Skeletal muscle tissue (tissue), 4 donors: ENCODE results near the gene TTLL10. TPM values are rescaled to one million over a fixed set of nuclear protein-coding genes. Genes with fewer than 3 reads are reported as not detected.

Experiments
- H3K27ac ChIP-seq: one replicate; pipeline ENCODE4 v1.7.0; 2013; ENCODE audit warnings: mild to moderate bottlenecking, low read depth, low read length, inconsistent platforms
- H3K27me3 ChIP-seq, 3 donors: one replicate each; pipeline ENCODE4 v1.7.0; 2013; ENCODE audit warnings: low read length in 3 of 3; ENCODE audit not compliant: control insufficient read depth in 3 of 3, insufficient read depth in 3 of 3
- H3K36me3 ChIP-seq, 3 donors: one replicate each; pipeline ENCODE4 v1.7.0; 2013; ENCODE audit warnings: low read length in 3 of 3; ENCODE audit not compliant: control insufficient read depth in 3 of 3, insufficient read depth in 3 of 3
- H3K4me1 ChIP-seq, 3 donors: one replicate each; pipeline ENCODE4 v1.7.0; 2013; ENCODE audit warnings: low read length in 3 of 3, mild to moderate bottlenecking in 3 of 3; ENCODE audit not compliant: control insufficient read depth in 3 of 3, insufficient read depth in 3 of 3
- H3K4me3 ChIP-seq, 3 donors: one replicate each; pipeline ENCODE4 v1.7.0; 2013; ENCODE audit warnings: low read length in 3 of 3
- H3K9ac ChIP-seq, 3 donors: one replicate each; pipeline ENCODE4 v1.7.0; 2013; ENCODE audit warnings: low read length in 3 of 3, mild to moderate bottlenecking in 3 of 3, moderate library complexity in 2 of 3, low read depth in 1 of 3
- H3K9me3 ChIP-seq, 3 donors: one replicate each; pipeline ENCODE4 v1.7.0; 2013; ENCODE audit warnings: low read length in 3 of 3; ENCODE audit not compliant: control insufficient read depth in 3 of 3
- total RNA-seq: library from RNA; depleted of rRNA; stranded (reverse); fragments of >200 nt; gene quantifications from one replicate; pipeline ENCODE4 v1.2.3, GENCODE V29; 2014
- donor health status: Osteomylitis.

Gene TTLL10
- total RNA-seq, 1 donor from 2014 or later, result not detected

DNA sequence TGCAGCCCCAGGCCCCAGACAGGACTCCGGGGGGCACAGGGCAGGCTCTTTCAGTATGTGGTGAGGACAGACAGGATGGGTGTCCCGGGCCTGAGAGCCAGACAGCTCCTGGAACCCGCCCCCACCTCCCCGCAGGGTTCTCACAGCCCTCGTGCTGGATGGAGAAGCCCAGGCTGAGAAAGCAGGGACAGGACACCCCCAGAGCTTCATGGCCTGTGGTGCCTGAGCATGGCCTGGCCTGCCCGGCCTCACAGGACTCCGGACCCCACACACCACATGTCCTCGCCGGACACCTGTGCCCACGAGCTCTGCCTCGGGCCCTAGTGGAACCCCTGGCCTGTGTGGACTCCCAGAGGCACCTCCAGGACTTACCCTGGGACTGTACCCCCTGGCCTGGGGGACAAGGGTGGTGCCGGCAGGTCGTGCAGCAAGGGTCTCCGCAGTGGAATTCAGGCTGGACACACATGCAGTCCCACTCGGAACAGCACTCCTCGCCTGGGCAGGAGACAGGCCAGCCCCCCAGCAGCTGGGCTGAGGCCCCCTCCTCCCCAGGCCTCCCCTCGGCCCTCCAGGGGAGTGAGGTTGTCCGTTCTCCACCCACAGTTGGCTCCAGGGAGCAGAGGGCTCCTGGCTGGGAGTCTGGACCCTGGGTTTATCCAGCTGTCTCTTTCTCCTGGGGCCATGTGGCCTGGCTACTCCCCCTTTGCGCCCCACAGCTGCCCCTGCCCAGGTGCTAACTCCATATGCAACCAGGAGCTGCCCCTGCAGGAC is 31.5 kb downstream of the TTLL10 start:
- Histone ChIP-seq H3K9me3 (no peaks in the 10 kb centered on the region), H3K4me1 (peaks cover 4 to 18% (median 16%) of the 10 kb centered on the region in 3 donors), H3K9ac (no peak overlapping the region), H3K27me3 (peaks cover 29 to 42% (median 36%) of the 10 kb centered on the region in 3 donors), H3K36me3 (no peaks in the 10 kb centered on the region), H3K27ac (no peak overlapping the region), H3K4me3 (no peak overlapping the region)

DNA sequence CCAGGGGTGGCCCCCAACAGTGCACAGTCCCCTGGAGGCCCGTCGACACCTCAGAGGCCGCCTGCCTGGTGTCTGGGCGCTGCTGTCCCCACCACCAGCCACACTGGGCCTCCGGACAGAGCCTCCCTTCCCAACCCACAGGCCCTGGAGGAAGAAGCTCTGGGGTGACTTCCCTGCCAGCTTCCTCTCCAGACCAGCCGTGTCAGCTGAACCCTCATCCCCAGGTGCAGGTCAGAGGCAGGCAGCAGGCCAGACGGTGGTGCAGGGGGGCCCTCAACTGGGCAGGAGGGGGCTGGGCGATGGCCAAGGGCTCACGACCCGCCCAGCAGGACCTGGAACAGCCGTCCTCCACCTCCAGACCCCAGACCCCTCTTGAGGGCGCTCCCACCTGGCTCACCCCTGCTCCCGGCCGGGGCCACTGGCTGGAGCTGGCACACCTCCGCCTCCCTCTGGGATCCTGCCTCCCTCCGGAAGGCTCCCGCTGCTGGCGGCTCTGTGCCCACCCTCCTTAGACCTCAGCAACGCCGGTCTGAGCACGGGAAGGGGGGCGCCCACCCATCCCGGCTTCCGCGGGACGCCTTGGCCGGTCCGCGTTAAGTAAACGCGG is 32.2 kb downstream of the TTLL10 start:
- peaks cover 4 to 18% (median 16%) of the 10 kb centered on the region in 3 donors for H3K4me1 ChIP-seq
- no peak overlapping the region for H3K27ac ChIP-seq
- peak overlapping the region in 1 of 3 donors; percentile 13 for H3K4me3 ChIP-seq
- peak overlapping the region in 1 of 3 donors; percentile 50 for H3K9ac ChIP-seq
- H3K36me3 ChIP-seq, result no peaks in the 10 kb centered on the region
- H3K27me3 ChIP-seq, result peaks cover 29 to 42% (median 34%) of the 10 kb centered on the region in 3 donors
- no peaks in the 10 kb centered on the region for H3K9me3 ChIP-seq

DNA sequence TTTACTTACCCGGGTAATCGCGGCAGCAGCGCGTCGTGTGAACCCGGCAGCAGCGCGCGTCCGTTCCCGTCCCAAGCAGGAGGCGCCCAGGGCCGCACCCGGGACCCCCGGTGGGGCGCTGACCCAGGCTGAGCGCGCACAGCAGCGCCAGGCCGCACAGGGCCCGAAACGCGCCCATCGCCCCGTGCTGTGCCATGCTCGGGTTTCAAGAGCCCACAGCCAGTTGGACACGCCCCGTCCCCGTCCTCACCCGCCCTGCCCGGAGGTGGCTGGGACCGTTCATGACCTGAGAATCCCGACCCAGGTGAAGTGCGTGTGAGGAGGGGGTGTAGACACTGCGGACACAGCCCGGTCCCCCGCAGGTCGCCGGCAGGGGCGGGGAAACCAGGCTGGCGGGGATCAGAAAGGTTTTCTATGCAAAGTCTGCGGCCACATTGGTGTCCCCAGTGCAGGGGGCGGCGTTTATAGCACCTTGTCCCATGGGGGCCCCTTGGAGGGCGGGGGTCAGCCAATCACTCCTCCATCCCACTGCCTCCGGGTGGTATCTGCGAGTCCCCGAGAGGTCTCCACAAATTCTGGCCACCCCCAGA is 32.8 kb downstream of the TTLL10 start, which contains the start of gene TNFRSF18:
TSS of gene TNFRSF18 (minus strand) at position 217 of the 590 bp plus-strand sequence. CDS start at position 196, 21 bp downstream.
- Histone ChIP-seq H3K9ac (peak within 1 kb of the TSS in 1 of 3 donors; percentile 50), H3K9me3 (no peaks in the 10 kb centered on the region), H3K27me3 (peaks cover 29 to 42% (median 34%) of the 10 kb centered on the region in 3 donors), H3K36me3 (no peaks in the 10 kb centered on the region), H3K4me3 (peak within 1 kb of the TSS in 1 of 3 donors; percentile 13), H3K27ac (no peak within 1 kb of the TSS), H3K4me1 (peaks cover 4 to 18% (median 16%) of the 10 kb centered on the region in 3 donors)

DNA sequence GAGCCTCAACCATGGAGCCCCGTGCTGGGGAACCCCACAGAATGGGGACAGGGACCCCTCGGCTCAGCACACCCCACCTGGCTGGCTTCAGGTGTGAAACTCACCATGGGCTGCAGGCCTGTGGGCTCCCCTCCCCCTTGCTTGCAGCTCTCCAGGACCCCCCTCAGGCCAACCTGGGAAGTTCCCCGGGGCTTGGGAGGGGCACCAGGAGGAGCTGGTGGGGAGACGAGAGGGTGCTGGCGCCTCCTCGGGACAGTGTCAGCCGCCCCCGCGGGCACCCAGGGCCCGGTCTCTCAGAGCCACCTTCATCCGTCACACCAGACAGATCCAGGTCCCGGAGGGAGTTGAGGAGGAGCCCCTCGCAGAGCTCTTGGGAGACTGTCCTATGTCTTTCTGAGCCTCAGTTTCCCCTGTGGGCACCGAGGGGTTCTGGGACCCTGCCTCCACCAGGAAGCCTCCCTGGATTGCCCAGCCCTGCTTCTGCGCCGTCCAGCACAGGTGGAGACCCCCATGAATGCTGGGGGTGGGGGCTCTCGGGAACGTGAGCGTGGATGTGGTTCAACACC is 33.4 kb downstream of the TTLL10 start:
- peaks cover 29 to 42% (median 34%) of the 10 kb centered on the region in 3 donors for H3K27me3 ChIP-seq
- no peak overlapping the region for H3K4me3 ChIP-seq
- no peak overlapping the region for H3K27ac ChIP-seq
- H3K9me3 ChIP-seq, result no peaks in the 10 kb centered on the region
- H3K36me3 ChIP-seq, result no peaks in the 10 kb centered on the region
- H3K9ac ChIP-seq, result no peak overlapping the region
- peaks cover 4 to 18% (median 16%) of the 10 kb centered on the region in 3 donors for H3K4me1 ChIP-seq

GRCh38 chr1:1207571-1207892 is 33.9 kb downstream of the TTLL10 start:
- no peak overlapping the region for H3K4me3 ChIP-seq
- H3K4me1 ChIP-seq, result peaks cover 4 to 18% (median 16%) of the 10 kb centered on the region in 3 donors
- no peak overlapping the region for H3K9ac ChIP-seq
- H3K9me3 ChIP-seq, result no peaks in the 10 kb centered on the region
- no peak overlapping the region for H3K27ac ChIP-seq
- H3K27me3 ChIP-seq, result peaks cover 29 to 42% (median 33%) of the 10 kb centered on the region in 3 donors
- no peaks in the 10 kb centered on the region for H3K36me3 ChIP-seq

- peaks cover 25 to 41% (median 29%) of the 10 kb centered on the region in 3 donors for H3K27me3 ChIP-seq
- no peak overlapping the region for H3K4me3 ChIP-seq
- H3K27ac ChIP-seq, result no peak overlapping the region
- H3K4me1 ChIP-seq, result peaks cover 4 to 20% (median 18%) of the 10 kb centered on the region in 3 donors
- H3K9ac ChIP-seq, result peak overlapping the region in 1 of 3 donors; percentile 45
- H3K36me3 ChIP-seq, result no peaks in the 10 kb centered on the region
- H3K9me3 ChIP-seq, result no peaks in the 10 kb centered on the region
Observed at GRCh38 chr1:1208713-1209433, 35.2 kb downstream of the TTLL10 start.

GRCh38 chr1:1210726-1211540 is 37.3 kb downstream of the TTLL10 start:
- H3K9ac ChIP-seq, result no peak overlapping the region
- no peaks in the 10 kb centered on the region for H3K9me3 ChIP-seq
- peaks cover 11 to 26% (median 19%) of the 10 kb centered on the region in 3 donors for H3K4me1 ChIP-seq
- H3K27me3 ChIP-seq, result peaks cover 20 to 24% (median 22%) of the 10 kb centered on the region in 3 donors
- peaks cover 0 to 6% (median 4%) of the 10 kb centered on the region in 3 donors for H3K36me3 ChIP-seq
- H3K27ac ChIP-seq, result no peak overlapping the region
- H3K4me3 ChIP-seq, result no peak overlapping the region

GRCh38 chr1:1211541-1212441 is 38.1 kb downstream of the TTLL10 start:
- H3K9ac ChIP-seq, result no peak overlapping the region
- no peaks in the 10 kb centered on the region for H3K9me3 ChIP-seq
- H3K4me1 ChIP-seq, result peaks cover 11 to 21% (median 16%) of the 10 kb centered on the region in 3 donors
- peaks cover 3 to 10% (median 8%) of the 10 kb centered on the region in 3 donors for H3K36me3 ChIP-seq
- H3K27me3 ChIP-seq, result peaks cover 13 to 15% (median 15%) of the 10 kb centered on the region in 3 donors
- no peak overlapping the region for H3K4me3 ChIP-seq
- no peak overlapping the region for H3K27ac ChIP-seq
